ENCODE measurements around the gene TMEM165. TPM values are rescaled to one million over a fixed set of nuclear protein-coding genes. Genes with fewer than 3 reads are reported as not detected.

TMEM165 gene
- total and polyA plus RNA-seq, 2 donors (not counting 3 experiments of a cell fraction or from before 2014, with no cell fraction given) = 144 to 177 TPM

GRCh38 chr4:55416176-55416575 is 20.4 kb downstream of the TMEM165 start:
- no peaks in the 10 kb centered on the region for H3K4me1 ChIP-seq (ENCODE audit: control insufficient read depth, extremely low read depth, insufficient read depth, low read length)
- dilution Hi-C loops (cut with MboI; ENCODE audit: extremely low pct_ligation_motif_present, low sequenced_read_pairs) = no loop called here
- peaks cover 75% of the 10 kb centered on the region for H3K79me2 ChIP-seq (ENCODE audit: control insufficient read depth, insufficient read depth, low read length)
- H3K4me2 ChIP-seq (ENCODE audit: insufficient read depth, low read length) = no peak overlapping the region
- no peaks in the 10 kb centered on the region for H3K27me3 ChIP-seq (ENCODE audit: control insufficient read depth in 2 of 2, insufficient read depth in 2 of 2, low read length in 2 of 2)
- CTCF ChIA-PET = interaction anchor here (0.9 to 1.6 kb wide), 2 partner anchors 8 to 12 kb away, joined by 3 read pairs; no protein-coding TSS in a partner anchor
- FAIRE-seq (no peak), DNase-seq (ENCODE audit: low read depth, low spot score) (no peak)
- no peak overlapping the region for H3K4me3 ChIP-seq (replicated peaks in 1 of 3; ENCODE audit: insufficient read depth in 1 of 3, low read depth in 1 of 3, low read length in 3 of 3)
- H3K9ac ChIP-seq (replicated peaks; ENCODE audit: extremely low read depth, insufficient read depth, low read length) = no peak overlapping the region
- no peak overlapping the region for H2AFZ ChIP-seq (ENCODE audit: low read depth, low read length)
- POLR2A ChIA-PET = no interaction called here
- no peaks in the 10 kb centered on the region for H3K9me3 ChIP-seq (replicated peaks; ENCODE audit: control insufficient read depth, insufficient read depth, low read length)
- peaks cover 18 to 41% of the 10 kb centered on the region in 2 experiments for H3K36me3 ChIP-seq (ENCODE audit: control insufficient read depth in 2 of 2, extremely low read depth in 1 of 2, insufficient read depth in 2 of 2, low read length in 2 of 2)
- intact Hi-C loops (cut with micrococcal nuclease) = no loop called here
- no peaks in the 10 kb centered on the region for H3K9me1 ChIP-seq (replicated peaks; ENCODE audit: control insufficient read depth, extremely low read depth, insufficient read depth, low read length)
- no TSS peak for BruUV-seq (replicated peaks)
- TF ChIP-seq POLR2A (IDR thresholded peaks at IDR 0.05; ENCODE audit: low read depth, low read length) (no peak), JUN (IDR thresholded peaks at IDR 0.05; ENCODE audit: borderline replicate concordance, insufficient read depth, insufficient read length, low read depth) (no peak), MYC (IDR thresholded peaks at IDR 0.05; ENCODE audit: low read depth, low read length) (no peak), GATA2 (IDR thresholded peaks at IDR 0.05; ENCODE audit: insufficient read depth, insufficient read length, low read depth, low read length) (no peak), EZH2 (IDR thresholded peaks at IDR 0.05; ENCODE audit: borderline replicate concordance, low read depth, low read length, severe bottlenecking) (no peak), MAX (IDR thresholded peaks at IDR 0.05; ENCODE audit: insufficient read depth, insufficient read length) (no peak), FOS (IDR thresholded peaks at IDR 0.05; ENCODE audit: borderline replicate concordance, insufficient read depth, low read length) (no peak), POLR2AphosphoS5 (IDR thresholded peaks at IDR 0.05; ENCODE audit: insufficient read depth, low read depth, low read length) (no peak)
- TF ChIP-seq, protein P1, sequence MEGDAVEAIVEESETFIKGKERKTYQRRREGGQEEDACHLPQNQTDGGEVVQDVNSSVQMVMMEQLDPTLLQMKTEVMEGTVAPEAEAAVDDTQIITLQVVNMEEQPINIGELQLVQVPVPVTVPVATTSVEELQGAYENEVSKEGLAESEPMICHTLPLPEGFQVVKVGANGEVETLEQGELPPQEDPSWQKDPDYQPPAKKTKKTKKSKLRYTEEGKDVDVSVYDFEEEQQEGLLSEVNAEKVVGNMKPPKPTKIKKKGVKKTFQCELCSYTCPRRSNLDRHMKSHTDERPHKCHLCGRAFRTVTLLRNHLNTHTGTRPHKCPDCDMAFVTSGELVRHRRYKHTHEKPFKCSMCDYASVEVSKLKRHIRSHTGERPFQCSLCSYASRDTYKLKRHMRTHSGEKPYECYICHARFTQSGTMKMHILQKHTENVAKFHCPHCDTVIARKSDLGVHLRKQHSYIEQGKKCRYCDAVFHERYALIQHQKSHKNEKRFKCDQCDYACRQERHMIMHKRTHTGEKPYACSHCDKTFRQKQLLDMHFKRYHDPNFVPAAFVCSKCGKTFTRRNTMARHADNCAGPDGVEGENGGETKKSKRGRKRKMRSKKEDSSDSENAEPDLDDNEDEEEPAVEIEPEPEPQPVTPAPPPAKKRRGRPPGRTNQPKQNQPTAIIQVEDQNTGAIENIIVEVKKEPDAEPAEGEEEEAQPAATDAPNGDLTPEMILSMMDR (IDR thresholded peaks at IDR 0.05; ENCODE audit: extremely low read depth in 1 of 2, insufficient read depth in 1 of 2, low read depth in 1 of 2, low read length in 2 of 2) = no peak
- no peak overlapping the region for H3K27ac ChIP-seq (ENCODE audit: insufficient read depth, low read depth, low read length)
- peaks cover 2% of the 10 kb centered on the region for H4K20me1 ChIP-seq (replicated peaks; ENCODE audit: control insufficient read depth, extremely low read depth, insufficient read depth, low read length)

All from endothelial cell of umbilical vein (primary cell).